CD4-positive, alpha-beta T cell treated with Interleukin-1 beta for 1 hour (primary cell): ENCODE measurements around the gene MPZL3.

Experiments used
- DNase-seq, 2 donors: peaks; one replicate each; pipeline ENCODE4 v3.0.0-alpha.2; 2020 to 2022

The MPZL3 gene

GRCh38 chr11:118251858-118252652 lies at the start of gene MPZL3:
Gene MPZL3, minus strand, starts transcription at chr11:118252365. Its CDS starts 71 bp downstream, at chr11:118252294.
- peak; percentile 92 to 94 for DNase-seq

- DNase-seq = no peak
Measured at GRCh38 chr11:118301600-118302195, 49.5 kb upstream of the MPZL3 start.

GRCh38 chr11:118295815-118296454 lies 43.8 kb upstream of the MPZL3 start:
- peak; percentile 44 to 70 for DNase-seq

DNA sequence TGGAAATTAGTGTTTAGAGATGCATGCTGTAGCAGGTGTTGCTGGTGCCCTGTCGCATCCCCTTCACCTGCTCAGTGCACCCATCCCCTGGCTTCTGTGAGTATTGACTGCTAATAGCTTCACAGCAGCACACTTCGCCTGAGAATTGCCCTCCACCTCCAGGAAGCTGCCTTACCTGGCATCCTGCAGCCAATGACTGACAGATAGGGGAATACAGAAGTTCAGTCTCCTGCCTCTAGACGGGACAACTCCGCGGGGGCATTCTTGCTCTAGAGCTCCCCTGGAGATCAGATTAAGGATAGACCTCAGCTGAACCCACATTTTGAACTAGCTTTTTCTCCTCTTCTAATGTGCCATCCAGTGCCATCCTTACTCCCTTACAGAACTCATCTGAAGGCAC lies 43.0 kb upstream of the MPZL3 start:
- no peak for DNase-seq

DNA sequence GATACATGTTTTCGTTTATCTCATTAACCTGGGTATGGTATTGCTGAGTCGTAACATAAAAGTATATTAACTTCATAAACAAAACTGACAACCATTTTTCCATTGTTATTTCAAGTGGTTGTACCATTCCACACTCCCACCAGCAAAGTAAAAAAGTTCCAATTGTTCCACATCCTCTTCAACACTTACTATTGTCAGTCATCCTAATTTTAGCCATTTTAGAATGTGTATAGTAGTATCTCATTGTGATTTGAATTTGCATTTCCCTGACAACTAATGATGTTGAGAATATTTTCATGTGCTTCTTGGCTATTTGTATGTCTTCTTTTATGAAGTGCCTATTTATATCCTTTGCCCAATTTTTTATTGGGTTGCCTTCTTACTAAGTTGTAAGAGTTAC lies 41.9 kb upstream of the MPZL3 start:
- no peak for DNase-seq

DNA sequence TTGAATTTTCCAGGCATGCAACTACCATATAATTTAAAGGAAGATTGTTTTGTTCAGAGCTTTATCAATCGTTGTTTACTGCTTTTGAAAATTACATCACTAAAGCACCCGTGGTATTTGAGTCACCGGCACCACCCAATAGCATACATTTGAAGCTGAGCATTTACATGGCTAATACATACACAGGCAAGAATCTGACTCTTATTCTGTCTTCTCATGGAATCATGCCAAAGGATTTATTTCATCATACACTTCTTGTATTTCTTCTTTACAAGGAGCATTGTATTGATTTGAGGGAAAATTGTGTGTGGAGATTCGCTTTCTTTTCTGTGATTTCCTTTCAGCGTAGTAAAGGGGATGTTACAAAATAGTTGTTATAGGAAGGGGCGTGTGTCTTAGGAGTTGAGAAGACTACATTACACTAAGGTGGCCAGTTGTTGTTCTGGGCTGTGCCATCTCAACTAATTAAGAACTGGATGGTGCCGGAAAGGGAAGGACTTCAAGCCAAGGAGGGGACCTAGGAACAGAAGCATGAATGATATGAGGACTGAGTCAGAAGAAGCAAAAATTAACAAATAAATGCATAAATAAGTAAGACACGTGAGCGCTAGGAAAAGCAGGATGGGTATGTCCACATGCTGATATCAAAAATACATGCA lies 39.4 kb upstream of the MPZL3 start:
- DNase-seq = no peak

DNA sequence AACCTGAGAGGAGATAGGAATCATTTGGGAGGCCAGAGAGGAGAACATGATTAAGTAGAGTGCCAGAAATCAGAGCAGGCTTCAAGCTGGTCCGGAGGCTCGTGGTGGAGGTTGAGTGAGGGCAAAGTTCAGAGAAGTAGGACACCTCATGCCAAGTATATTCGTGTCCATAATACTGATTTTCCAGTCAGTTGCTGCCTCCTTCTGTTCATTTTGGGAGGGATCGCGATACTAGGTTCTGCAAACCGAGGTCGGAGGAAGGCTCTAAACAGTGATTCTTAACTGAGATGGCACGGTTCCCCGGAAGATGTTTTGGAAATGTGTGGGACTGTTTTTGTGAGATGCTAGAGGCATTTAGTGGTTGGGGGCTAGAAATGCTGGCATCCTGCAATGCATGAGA lies 38.8 kb upstream of the MPZL3 start:
- peak; percentile 47 to 71 for DNase-seq

- no peak for DNase-seq
Measured at GRCh38 chr11:118289401-118289800, 37.2 kb upstream of the MPZL3 start.

DNA sequence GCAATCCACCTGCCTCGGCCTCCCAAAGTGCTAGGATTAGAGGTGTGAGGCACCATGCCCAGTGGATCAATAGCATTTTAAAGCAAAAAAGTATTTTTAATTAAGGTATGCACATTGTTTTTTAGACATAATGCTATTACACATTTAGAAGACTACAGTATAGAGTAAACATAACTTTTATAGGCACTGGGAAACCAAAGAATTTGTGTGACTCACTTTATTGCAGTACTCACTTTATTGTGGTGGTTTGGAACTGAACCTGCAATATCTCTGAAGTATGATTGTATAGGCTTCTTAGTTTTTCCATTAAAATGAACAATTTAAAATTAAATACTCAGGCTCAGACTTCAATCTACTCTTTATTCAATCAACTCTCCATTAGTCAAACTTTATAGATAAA lies 34.8 kb upstream of the MPZL3 start:
- no peak for DNase-seq

- DNase-seq = no peak
Measured at GRCh38 chr11:118286545-118286944, 34.4 kb upstream of the MPZL3 start.

DNA sequence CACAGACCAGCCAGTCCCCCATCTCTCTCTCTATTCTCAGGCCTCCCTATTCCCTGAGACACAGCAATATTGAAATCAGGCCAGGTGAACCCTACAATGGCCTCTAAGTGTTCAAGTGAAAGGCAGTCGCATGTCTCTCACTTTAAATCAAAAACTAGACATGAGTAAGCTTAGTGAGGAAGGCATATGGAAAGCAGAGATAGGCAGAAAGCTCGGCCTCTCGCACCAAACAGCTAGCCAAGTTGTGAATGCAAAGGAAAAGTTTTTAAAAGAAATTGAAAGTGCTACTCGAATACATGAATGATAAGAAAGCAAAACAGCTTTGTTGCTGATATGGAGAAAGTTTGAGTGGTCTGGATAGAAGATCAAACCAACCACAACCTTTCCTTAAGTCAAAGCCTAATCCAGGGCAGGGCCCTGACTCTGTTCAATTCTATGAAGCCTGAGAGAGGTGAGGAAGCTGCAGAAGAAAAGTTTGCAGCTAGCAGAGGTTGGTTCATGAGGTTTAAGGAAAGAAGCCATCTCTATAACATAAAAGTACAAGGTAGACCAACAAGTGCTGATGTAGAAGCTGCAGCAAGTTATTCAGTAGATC lies 31.7 kb upstream of the MPZL3 start:
- no peak for DNase-seq

DNA sequence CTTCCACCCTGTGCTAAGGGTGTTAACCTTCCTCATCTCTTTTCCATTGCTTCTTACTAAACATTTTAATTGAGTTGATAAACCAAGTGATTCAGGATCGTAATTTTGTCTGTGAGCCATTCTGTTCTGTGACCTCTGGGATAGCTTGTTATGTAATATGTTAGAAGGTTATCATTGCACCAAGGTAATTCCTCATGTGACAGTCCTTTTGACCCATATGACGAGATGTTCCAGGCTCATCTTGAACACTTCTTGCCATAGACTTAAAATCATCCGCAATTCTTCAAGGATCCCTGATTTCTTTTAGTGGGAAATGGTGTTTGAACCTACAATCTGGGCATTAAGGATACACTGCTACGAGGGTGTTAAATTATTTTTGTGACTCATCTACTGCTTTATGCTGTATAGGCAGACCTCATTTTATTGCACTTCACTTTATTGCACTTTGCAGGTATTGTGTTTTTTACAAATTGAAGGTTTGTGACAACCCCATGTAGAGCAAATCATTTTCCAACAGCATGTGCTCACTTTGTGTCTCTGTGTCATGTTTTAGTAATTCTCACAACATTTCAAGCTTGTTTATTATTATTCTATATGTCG lies 31.0 kb upstream of the MPZL3 start:
- no peak for DNase-seq

DNA sequence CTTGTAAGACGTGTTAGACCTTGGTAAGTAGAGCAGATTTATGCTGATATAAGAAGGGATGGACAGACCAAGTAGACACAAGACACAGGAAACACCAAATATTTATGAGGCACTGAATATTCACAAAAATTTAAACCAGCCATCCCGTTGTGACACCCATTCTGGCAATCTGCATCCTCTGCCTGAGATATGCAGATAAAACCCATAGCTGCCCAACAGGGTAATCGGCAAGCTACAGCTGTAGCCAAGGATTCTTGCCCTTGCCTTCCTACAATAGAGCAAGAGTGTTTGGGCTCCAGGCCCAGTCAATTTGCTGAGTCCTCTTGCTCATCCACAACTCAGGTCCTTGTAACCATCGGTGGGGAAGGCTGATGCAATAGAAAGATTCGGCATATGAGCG lies 30.4 kb upstream of the MPZL3 start:
- DNase-seq = no peak

GRCh38 chr11:118281284-118281683 lies 29.1 kb upstream of the MPZL3 start:
- DNase-seq = peak in 1 of 2 donors; percentile 37

DNA sequence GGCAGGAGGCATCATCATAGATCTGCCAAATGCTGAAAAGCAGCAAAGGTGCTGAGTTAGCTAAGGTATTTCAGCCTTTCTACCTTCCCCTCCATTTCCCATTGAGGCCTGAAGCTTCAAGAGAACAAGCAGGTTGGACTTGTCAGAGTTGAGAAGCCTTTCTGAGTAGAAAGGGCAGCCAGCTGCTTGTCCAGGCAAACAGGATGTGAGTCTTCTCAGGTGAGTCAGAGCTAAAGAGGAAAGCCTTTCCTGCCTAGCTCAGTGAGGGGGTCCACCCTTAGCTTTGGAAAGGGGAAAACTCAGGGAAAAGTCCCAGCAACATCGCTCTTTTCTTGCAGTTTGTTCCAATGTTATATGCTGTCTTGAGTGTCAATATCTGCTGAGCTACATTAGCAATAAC lies 25.1 kb upstream of the MPZL3 start:
- no peak for DNase-seq

GRCh38 chr11:118276422-118276821 lies 24.3 kb upstream of the MPZL3 start:
- no peak for DNase-seq

DNA sequence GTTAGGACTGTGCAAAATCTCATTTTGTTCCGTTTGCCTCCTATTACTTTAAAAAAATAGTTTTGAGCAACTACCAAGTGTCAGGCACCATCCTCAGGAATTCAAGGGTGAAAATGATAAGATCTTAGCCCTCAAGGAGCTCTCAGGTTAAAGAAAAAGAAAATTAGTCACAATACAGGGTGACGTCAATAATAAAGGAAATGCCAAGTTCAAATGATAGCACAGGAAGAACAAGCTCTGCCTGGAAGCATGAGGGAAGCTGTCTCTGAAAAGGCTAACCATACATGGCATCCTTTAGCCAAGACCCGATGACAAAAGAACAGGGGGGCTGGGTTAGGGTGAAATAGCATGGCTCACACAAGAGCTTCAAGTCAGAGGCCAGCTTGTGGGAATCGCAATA lies 23.0 kb upstream of the MPZL3 start:
- no peak for DNase-seq

DNA sequence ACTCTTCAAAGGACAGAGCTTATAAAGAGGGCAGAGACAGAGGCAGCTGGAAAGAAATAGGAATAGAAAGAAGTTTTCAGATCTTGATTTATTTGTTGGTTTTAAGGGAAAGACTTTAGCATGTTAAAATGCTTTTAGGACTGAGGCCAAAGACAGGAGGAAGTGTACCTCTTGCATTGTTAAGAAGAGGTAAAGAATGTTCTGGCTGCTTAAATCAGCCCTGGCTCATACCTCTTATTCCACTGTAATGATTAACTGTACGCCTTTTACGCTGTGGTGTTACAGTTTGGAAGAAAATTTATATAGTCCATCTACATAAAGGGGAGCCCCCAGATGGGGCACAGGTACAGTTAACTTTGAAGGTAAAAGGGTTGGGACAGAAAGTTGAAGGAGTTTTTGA lies 22.0 kb upstream of the MPZL3 start:
- no peak for DNase-seq

- DNase-seq = no peak
Measured at GRCh38 chr11:118272001-118272400, 19.8 kb upstream of the MPZL3 start.

DNA sequence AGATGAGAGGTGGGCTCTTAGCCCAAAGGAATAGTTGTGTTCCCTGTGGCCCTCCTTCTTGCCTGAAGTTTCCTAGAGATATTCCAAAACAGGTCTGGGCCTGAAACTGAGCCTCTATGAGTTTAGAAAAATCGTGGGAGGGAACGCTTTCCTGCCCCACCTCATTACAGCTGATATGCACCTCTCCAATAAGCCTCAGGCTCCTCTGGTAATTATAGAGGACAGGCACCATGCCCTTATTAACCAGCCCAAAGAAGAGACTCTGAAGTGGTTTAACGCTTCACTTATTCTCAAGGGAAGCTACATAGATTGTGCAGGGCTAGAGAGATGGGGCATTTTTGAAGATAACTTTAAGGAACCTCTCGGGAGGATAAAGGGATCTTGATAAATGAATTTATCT lies 15.3 kb upstream of the MPZL3 start:
- DNase-seq = no peak

DNA sequence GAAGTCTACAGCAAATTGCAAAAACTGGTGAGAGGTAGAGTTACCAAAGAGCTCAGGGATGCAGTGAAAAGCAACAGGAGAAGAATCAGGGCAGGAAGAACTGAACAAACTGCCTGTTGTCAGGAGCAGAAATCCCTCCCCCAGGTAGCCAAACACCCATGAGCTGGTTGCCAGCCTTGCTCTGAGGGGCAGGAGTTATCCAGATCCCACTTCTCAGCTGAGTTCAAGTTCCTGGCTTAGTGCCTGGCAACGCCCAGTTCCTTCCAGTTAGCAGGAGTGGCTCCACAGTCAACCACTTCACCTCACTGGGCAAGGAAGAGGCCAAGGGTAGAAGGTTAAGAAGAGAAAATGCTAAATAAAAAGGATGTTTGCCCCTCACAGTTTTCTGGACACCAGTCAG lies 13.8 kb upstream of the MPZL3 start:
- DNase-seq = no peak

DNA sequence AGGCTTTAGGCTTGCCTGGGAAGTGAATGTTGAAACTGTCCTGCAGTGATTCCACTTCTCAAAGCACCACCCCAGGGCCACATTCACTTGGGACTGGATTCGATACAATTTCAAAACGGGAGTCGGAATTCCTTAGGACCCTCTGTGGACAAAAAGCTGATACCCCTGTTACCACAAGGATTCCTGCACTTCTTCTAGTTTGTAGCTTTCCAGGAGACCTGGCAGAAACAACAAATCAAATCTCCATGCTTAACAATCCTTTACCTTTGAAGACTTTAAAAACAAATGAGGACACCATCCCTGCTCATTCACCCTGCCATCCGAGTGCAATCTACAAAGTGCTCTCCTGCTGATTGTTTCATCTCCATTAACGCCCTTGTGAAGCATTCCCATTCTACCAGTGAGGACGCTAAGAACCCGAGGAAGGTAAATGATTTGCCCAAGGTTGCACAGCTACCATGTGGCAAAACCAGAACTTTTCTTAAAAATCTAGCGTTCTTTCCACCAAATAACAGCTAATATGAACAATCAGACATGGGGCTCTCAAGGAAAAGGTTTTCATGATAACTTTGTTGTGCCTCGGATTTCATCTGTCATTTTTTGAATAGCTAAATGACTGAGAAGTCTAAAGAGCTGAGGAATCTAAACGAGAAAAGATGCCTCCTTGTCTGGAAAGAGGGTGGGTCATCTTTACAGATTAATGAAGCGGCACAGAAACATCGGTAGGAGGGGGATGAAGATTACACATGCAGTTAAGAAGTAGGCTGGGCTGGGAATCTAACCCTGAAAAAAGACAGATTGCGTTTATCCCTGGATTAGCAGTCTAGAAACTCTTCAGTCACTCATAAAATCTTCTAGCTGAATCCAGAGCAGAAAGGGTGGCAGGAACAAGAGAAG lies 12.7 kb upstream of the MPZL3 start:
- no peak for DNase-seq
